Natural killer cell (primary cell): ENCODE data around the gene ZNF644. TPM values are rescaled to one million over a fixed set of nuclear protein-coding genes. Genes with fewer than 3 reads are reported as not detected.
"Not testable (repeated sequence)": the region's sequence is repeated elsewhere in the genome, so short reads cannot be mapped to it uniquely, and the experiment has no call there.

Experiments used
- ATAC-seq, 3 donors: fragments of 150-1000 bp in 2 of 3; fragments of 200-7000 bp in 1 of 3; cut with Tn5 transposase; 1 replicate in 1 of 3; 2 replicates in 2 of 3; pipeline ENCODE4 v1.10.0; 2021; ENCODE audit warnings: mild to moderate bottlenecking in 2 of 3, moderate library complexity in 2 of 3
- DNase-seq, 2 donors: peaks; one replicate each; pipeline versions ENCODE4 v3.0.0 to v3.0.0-alpha.2; 2013 to 2021; ENCODE audit warnings: mixed read lengths in 1 of 2
- H3K27ac ChIP-seq: one replicate; pipeline ENCODE4 v1.5.1; 2013; ENCODE audit warnings: mild to moderate bottlenecking, low read length
- H3K27me3 ChIP-seq: one replicate; pipeline ENCODE4 v1.6.1; 2013; ENCODE audit warnings: low read length; ENCODE audit not compliant: control insufficient read depth, insufficient read depth
- H3K36me3 ChIP-seq: one replicate; pipeline ENCODE4 v1.6.1; 2013; ENCODE audit warnings: low read length; ENCODE audit not compliant: control insufficient read depth, insufficient read depth
- H3K4me1 ChIP-seq: one replicate; pipeline ENCODE4 v1.6.1; 2013; ENCODE audit warnings: low read length; ENCODE audit not compliant: control insufficient read depth, insufficient read depth
- H3K4me3 ChIP-seq: one replicate; pipeline ENCODE4 v1.5.1; 2013; ENCODE audit warnings: low read length
- H3K9me3 ChIP-seq: one replicate; pipeline ENCODE4 v1.6.1; 2013; ENCODE audit warnings: low read length; ENCODE audit not compliant: control insufficient read depth, insufficient read depth
- H3K27ac Mint-ChIP-seq, 2 donors: one replicate each; pipeline ENCODE4 v1.8.0; 2022; ENCODE audit warnings: mild to moderate bottlenecking in 2 of 2, mixed read lengths in 2 of 2, moderate library complexity in 1 of 2
- H3K27me3 Mint-ChIP-seq, 2 donors: one replicate each; pipeline ENCODE4 v1.8.0; 2022; ENCODE audit warnings: low read depth in 2 of 2, mixed read lengths in 2 of 2
- H3K36me3 Mint-ChIP-seq: one replicate; pipeline ENCODE4 v1.8.0; 2022; ENCODE audit warnings: mixed read lengths
- H3K4me1 Mint-ChIP-seq, 2 donors: one replicate each; pipeline ENCODE4 v1.8.0; 2022; ENCODE audit warnings: mixed read lengths in 2 of 2
- H3K4me3 Mint-ChIP-seq: one replicate; pipeline ENCODE4 v1.8.0; 2022; ENCODE audit warnings: mild to moderate bottlenecking, moderate library complexity, mixed read lengths
- H3K9me3 Mint-ChIP-seq, 2 donors: one replicate each; pipeline ENCODE4 v1.8.0; 2022; ENCODE audit warnings: mixed read lengths in 2 of 2
- CTCF ChIP-seq: fragments of 200-600 bp; IDR thresholded peaks from one replicate; pipeline ENCODE4 v1.8.0; 2022; ENCODE audit warnings: antibody characterized with exemption
- WGBS: methylation state at CpG from one replicate; pipeline ENCODE4 v1.1.7; 2013; ENCODE audit warnings: missing lambda C conversion rate; ENCODE audit not compliant: insufficient coverage; 5-methylcytosine and 5-hydroxymethylcytosine counted together
- intact Hi-C: fragments of 100-400 bp; cut with micrococcal nuclease; formaldehyde crosslinking; loops from one replicate; pipeline ENCODE4 v1.14.2; 2022
- total RNA-seq, 4 donors: library from RNA; stranded (reverse); fragments of 120-200 nt in 1 of 4; gene quantifications; one replicate each; pipeline versions ENCODE4 v1.2.3 to v1.2.4, GENCODE V29; 2013 to 2022

The ZNF644 gene
- total RNA-seq, 3 donors from 2014 or later (not counting 1 experiment from before 2014, with no cell fraction given) = 135 to 157 (median 142) TPM

GRCh38 chr1:90902672-90903071 is 119.2 kb downstream of the ZNF644 start:
- no peak for TF ChIP-seq CTCF
- peaks cover 2% of the 10 kb centered on the region for H3K36me3 ChIP-seq
- H3K27me3 Mint-ChIP-seq = no peaks in the 10 kb centered on the region
- no peaks in the 10 kb centered on the region for H3K27me3 ChIP-seq
- intact Hi-C loops = no loop called here
- H3K4me3 Mint-ChIP-seq = no peak overlapping the region
- H3K27ac Mint-ChIP-seq = no peak overlapping the region
- ATAC-seq (no peak), DNase-seq (no peak)
- no peaks in the 10 kb centered on the region for H3K4me1 ChIP-seq
- no peaks in the 10 kb centered on the region for H3K36me3 Mint-ChIP-seq
- H3K27ac ChIP-seq = no peak overlapping the region
- no peaks in the 10 kb centered on the region for H3K9me3 ChIP-seq
- no peak overlapping the region for H3K4me3 ChIP-seq
- peaks cover 18 to 37% of the 10 kb centered on the region in 2 donors for H3K4me1 Mint-ChIP-seq
- H3K9me3 Mint-ChIP-seq = no peaks in the 10 kb centered on the region

- Histone ChIP-seq H3K27me3 (no peaks in the 10 kb centered on the region), H3K9me3 (no peaks in the 10 kb centered on the region), H3K4me1 (no peaks in the 10 kb centered on the region), H3K4me3 (no peak overlapping the region), H3K36me3 (peaks cover 2% of the 10 kb centered on the region), H3K27ac (no peak overlapping the region)
- Mint-ChIP-seq H3K4me1 (peaks cover 23 to 37% of the 10 kb centered on the region in 2 donors), H3K9me3 (no peaks in the 10 kb centered on the region), H3K27ac (no peak overlapping the region), H3K4me3 (no peak overlapping the region), H3K27me3 (no peaks in the 10 kb centered on the region), H3K36me3 (no peaks in the 10 kb centered on the region)
- intact Hi-C loops = no loop called here
- 100% methylated on average over 2 of the region's 3 CpGs for WGBS
- ATAC-seq (no peak), DNase-seq (no peak)
- no peak for TF ChIP-seq CTCF
Measured at GRCh38 chr1:90899263-90899662, 122.6 kb downstream of the ZNF644 start.

- H3K36me3 Mint-ChIP-seq, H3K9me3 Mint-ChIP-seq, H3K27me3 ChIP-seq, ATAC-seq, DNase-seq, H3K27me3 Mint-ChIP-seq, H3K4me3 ChIP-seq, H3K4me1 ChIP-seq, H3K9me3 ChIP-seq, H3K36me3 ChIP-seq, H3K4me1 Mint-ChIP-seq, H3K27ac ChIP-seq, H3K27ac Mint-ChIP-seq, H3K4me3 Mint-ChIP-seq, intact Hi-C loops: not testable (repeated sequence)
- WGBS = 97% methylated on average over 37 of the region's 38 CpGs
Measured at GRCh38 chr1:90893679-90894078, 128.2 kb downstream of the ZNF644 start.

GRCh38 chr1:90892884-90893283 is 129.0 kb downstream of the ZNF644 start:
- WGBS = 91% methylated on average over 1 of the region's 1 CpG
- H3K27me3 Mint-ChIP-seq, intact Hi-C loops, H3K9me3 Mint-ChIP-seq, ATAC-seq, H3K36me3 Mint-ChIP-seq, H3K4me3 Mint-ChIP-seq, H3K27me3 ChIP-seq, H3K9me3 ChIP-seq, DNase-seq, H3K4me1 ChIP-seq, H3K4me3 ChIP-seq, H3K27ac ChIP-seq, H3K27ac Mint-ChIP-seq, H3K4me1 Mint-ChIP-seq, H3K36me3 ChIP-seq: not testable (repeated sequence)

- H3K4me3 Mint-ChIP-seq, H3K36me3 Mint-ChIP-seq, intact Hi-C loops, H3K4me3 ChIP-seq, H3K4me1 Mint-ChIP-seq, H3K9me3 Mint-ChIP-seq, H3K27ac ChIP-seq, DNase-seq, H3K27me3 ChIP-seq, H3K9me3 ChIP-seq, ATAC-seq, H3K27me3 Mint-ChIP-seq, H3K36me3 ChIP-seq, H3K27ac Mint-ChIP-seq, H3K4me1 ChIP-seq: not testable (repeated sequence)
- over 99% methylated on average over 16 of the region's 20 CpGs for WGBS
Measured at GRCh38 chr1:90892196-90892595, 129.6 kb downstream of the ZNF644 start.

GRCh38 chr1:90891756-90892155 is 130.1 kb downstream of the ZNF644 start:
- H3K27me3 ChIP-seq, H3K36me3 Mint-ChIP-seq, H3K9me3 ChIP-seq, H3K4me1 Mint-ChIP-seq, H3K27ac Mint-ChIP-seq, H3K4me3 Mint-ChIP-seq, H3K27me3 Mint-ChIP-seq, H3K4me3 ChIP-seq, H3K9me3 Mint-ChIP-seq, intact Hi-C loops, ATAC-seq, H3K4me1 ChIP-seq, DNase-seq, H3K27ac ChIP-seq, H3K36me3 ChIP-seq: not testable (repeated sequence)
- 99% methylated on average over 22 of the region's 28 CpGs for WGBS
